CD4-positive, alpha-beta T cell (primary cell): ENCODE results near the gene ATP1A4. TPM values are rescaled to one million over a fixed set of nuclear protein-coding genes. Genes with fewer than 3 reads are reported as not detected.

Experiments
- ATAC-seq: fragments of 200-7000 bp; cut with Tn5 transposase; one replicate; pipeline ENCODE4 v1.10.0; 2022; ENCODE audit warnings: mild to moderate bottlenecking; ENCODE audit not compliant: poor library complexity
- CTCF ChIA-PET: fragments of 350-600 bp; sonication (Branson Sonifier 250); formaldehyde crosslinking; loops from one replicate; lab custom pipeline; 2021; ENCODE audit warnings: antibody characterized with exemption, inconsistent platforms; lab: Charles Lee
- POLR2A ChIA-PET: fragments of 350-600 bp; sonication (Branson Sonifier 250); formaldehyde crosslinking; loops from one replicate; lab custom pipeline; 2021; ENCODE audit warnings: antibody characterized with exemption, inconsistent platforms; lab: Charles Lee
- DNase-seq, 14 experiments: peaks; one replicate each; pipeline ENCODE4 v3.0.0-alpha.2; 2013 to 2020; ENCODE audit warnings: mixed read lengths in 2 of 14
- H3K27ac ChIP-seq, 2 donors: one replicate each; pipeline versions ENCODE4 v1.5.1 to v1.7.0; 2013; ENCODE audit warnings: low read length in 2 of 2, low read depth in 1 of 2, mild to moderate bottlenecking in 1 of 2
- H3K27me3 ChIP-seq, 2 experiments: 1 replicate in 1 of 2; 2 replicates in 1 of 2; pipeline versions ENCODE4 v1.6.1 to v1.7.0; 2013; ENCODE audit warnings: low read length in 2 of 2, control low read depth in 1 of 2, mild to moderate bottlenecking in 1 of 2, moderate library complexity in 1 of 2; ENCODE audit not compliant: insufficient read depth in 2 of 2, control insufficient read depth in 1 of 2
- H3K36me3 ChIP-seq: one replicate; pipeline ENCODE4 v1.6.1; 2013; ENCODE audit warnings: low read length, control low read depth; ENCODE audit not compliant: insufficient read depth
- H3K4me1 ChIP-seq: one replicate; pipeline ENCODE4 v1.6.1; 2013; ENCODE audit warnings: low read length, control low read depth; ENCODE audit not compliant: insufficient read depth
- H3K4me3 ChIP-seq: one replicate; pipeline ENCODE4 v1.5.1; 2013; ENCODE audit warnings: mild to moderate bottlenecking, low read length, moderate library complexity
- H3K9me3 ChIP-seq, 2 experiments: 1 replicate in 1 of 2; 2 replicates in 1 of 2; pipeline versions ENCODE4 v1.6.1 to v1.7.0; 2013; ENCODE audit warnings: low read length in 2 of 2, mild to moderate bottlenecking in 2 of 2, control low read depth in 1 of 2, moderate library complexity in 1 of 2; ENCODE audit not compliant: control insufficient read depth in 1 of 2, insufficient read depth in 1 of 2
- H3K27ac Mint-ChIP-seq: one replicate; pipeline ENCODE4 v1.8.0; 2020; ENCODE audit warnings: mixed read lengths
- H3K27me3 Mint-ChIP-seq: one replicate; pipeline ENCODE4 v1.8.0; 2021; ENCODE audit warnings: mixed read lengths
- H3K36me3 Mint-ChIP-seq: one replicate; pipeline ENCODE4 v1.8.0; 2021; ENCODE audit warnings: low read depth, mixed read lengths
- H3K4me1 Mint-ChIP-seq: one replicate; pipeline ENCODE4 v1.8.0; 2021; ENCODE audit warnings: low read depth, mixed read lengths
- H3K4me3 Mint-ChIP-seq: one replicate; pipeline ENCODE4 v1.8.0; 2020; ENCODE audit warnings: mild to moderate bottlenecking, mixed read lengths
- H3K9me3 Mint-ChIP-seq: one replicate; pipeline ENCODE4 v1.8.0; 2020; ENCODE audit warnings: mixed read lengths
- CTCF ChIP-seq: fragments of 200-600 bp; IDR thresholded peaks from one replicate; pipeline ENCODE4 v1.8.0; 2022; ENCODE audit warnings: antibody characterized with exemption, mild to moderate bottlenecking
- intact Hi-C, 2 experiments: fragments of 100-400 bp; cut with DNase I in 1 of 2; cut with micrococcal nuclease in 1 of 2; formaldehyde crosslinking; loops; one replicate each; pipeline versions ENCODE4 v1.15.1 to v1.9.0; 2023 to 2025; cut with DNase I, micrococcal nuclease
- total RNA-seq, 174 experiments: library from RNA in 2 of 174; stranded (reverse) in 2 of 174; gene quantifications; one replicate each; pipeline ENCODE4 v1.2.3 and lab custom pipeline; 2021 to 2026

The ATP1A4 gene
- total RNA-seq, 2 experiments from 2014 or later, result 0.22 TPM; not detected in 1

GRCh38 chr1:160210561-160210960 lies 59.2 kb downstream of the ATP1A4 start:
- CTCF ChIA-PET, result interaction anchor here (1.0 to 1.7 kb wide), 3 partner anchors 41 to 110 kb away, joined by 3 to 4 read pairs (median 3); no protein-coding TSS in a partner anchor

GRCh38 chr1:160211046-160211790 lies 59.8 kb downstream of the ATP1A4 start:
- peaks cover 50% of the 10 kb centered on the region for H3K36me3 Mint-ChIP-seq
- no peak for DNase-seq
- H3K36me3 ChIP-seq, result peaks cover 66% of the 10 kb centered on the region
- no peaks in the 10 kb centered on the region for H3K27me3 Mint-ChIP-seq
- ChIA-PET CTCF (interaction anchor here (1.7 kb wide), 1 partner anchor 80 kb away, joined by 4 read pairs; no protein-coding TSS in a partner anchor), POLR2A (interaction anchor here (1.2 kb wide), 1 partner anchor 54 kb away, joined by 3 read pairs; no protein-coding TSS in a partner anchor)
- peaks cover 27% of the 10 kb centered on the region for H3K4me1 Mint-ChIP-seq
- H3K27me3 ChIP-seq, result no peaks in the 10 kb centered on the region
- H3K27ac Mint-ChIP-seq, result no peak overlapping the region
- no peaks in the 10 kb centered on the region for H3K9me3 Mint-ChIP-seq
- no peak overlapping the region for H3K4me3 Mint-ChIP-seq
- no peaks in the 10 kb centered on the region for H3K9me3 ChIP-seq
- no peak overlapping the region for H3K27ac ChIP-seq
- H3K4me1 ChIP-seq, result peaks cover 26% of the 10 kb centered on the region
- no peak overlapping the region for H3K4me3 ChIP-seq
- no peak for ATAC-seq
- TF ChIP-seq CTCF, result no peak
- intact Hi-C loops, result no loop called here

More at GRCh38 chr1:160210561-160210960, 59.2 kb downstream of the ATP1A4 start:
- Histone ChIP-seq H3K4me1 (peaks cover 33% of the 10 kb centered on the region), H3K9me3 (no peaks in the 10 kb centered on the region), H3K4me3 (no peak overlapping the region), H3K27ac (no peak overlapping the region), H3K36me3 (peaks cover 60% of the 10 kb centered on the region), H3K27me3 (no peaks in the 10 kb centered on the region)
- POLR2A ChIA-PET, result interaction anchor here (1.2 kb wide), 2 partner anchors 9 to 55 kb away, joined by 3 read pairs; no protein-coding TSS in a partner anchor
- peaks cover 32% of the 10 kb centered on the region for H3K4me1 Mint-ChIP-seq
- intact Hi-C loops, result no loop called here
- H3K27ac Mint-ChIP-seq, result no peak overlapping the region
- no peak for TF ChIP-seq CTCF
- H3K4me3 Mint-ChIP-seq, result no peak overlapping the region
- DNase-seq (no peak), ATAC-seq (no peak)
- H3K36me3 Mint-ChIP-seq, result peaks cover 44% of the 10 kb centered on the region
- no peaks in the 10 kb centered on the region for H3K27me3 Mint-ChIP-seq
- H3K9me3 Mint-ChIP-seq, result no peaks in the 10 kb centered on the region

DNA sequence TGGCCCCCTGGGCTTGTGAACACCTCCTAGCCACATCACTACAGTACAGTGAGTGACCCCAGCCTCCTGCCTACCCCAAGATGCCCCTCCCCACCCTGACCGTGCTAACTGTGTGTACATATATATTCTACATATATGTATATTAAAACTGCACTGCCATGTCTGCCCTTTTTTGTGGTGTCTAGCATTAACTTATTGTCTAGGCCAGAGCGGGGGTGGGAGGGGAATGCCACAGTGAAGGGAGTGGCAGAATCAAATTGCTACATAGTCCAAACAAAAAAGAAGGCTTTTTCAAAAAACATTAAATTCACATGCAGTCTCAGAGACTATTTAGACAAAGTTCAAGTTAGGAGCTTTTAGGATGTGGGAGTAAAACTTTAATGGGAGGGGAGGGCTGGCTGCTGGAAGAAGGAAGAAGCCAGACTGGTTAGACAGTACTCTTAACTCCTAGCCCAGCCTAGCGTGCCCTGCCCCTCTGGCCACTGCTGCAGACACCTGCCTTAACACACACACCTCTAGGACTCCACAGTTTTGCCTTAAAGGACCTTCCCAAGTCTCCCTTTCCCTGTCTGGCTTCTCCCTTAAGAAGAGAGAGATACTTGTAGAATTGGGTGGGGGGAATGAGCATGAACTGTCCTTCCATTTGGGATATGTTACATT lies 63.2 kb downstream of the ATP1A4 start:
- ATAC-seq (no peak), DNase-seq (no peak)
- H3K27ac Mint-ChIP-seq, result peak overlapping the region; percentile 18
- H3K4me1 Mint-ChIP-seq, result peaks cover 8% of the 10 kb centered on the region
- no peaks in the 10 kb centered on the region for H3K27me3 Mint-ChIP-seq
- ChIA-PET POLR2A (no interaction called here), CTCF (no interaction called here)
- H3K4me3 Mint-ChIP-seq, result no peak overlapping the region
- H3K36me3 Mint-ChIP-seq, result peaks cover 83% of the 10 kb centered on the region
- Histone ChIP-seq H3K4me3 (no peak overlapping the region), H3K27ac (no peak overlapping the region), H3K27me3 (no peaks in the 10 kb centered on the region), H3K9me3 (no peaks in the 10 kb centered on the region), H3K4me1 (peaks cover 9% of the 10 kb centered on the region), H3K36me3 (peaks cover 94% of the 10 kb centered on the region)
- no peaks in the 10 kb centered on the region for H3K9me3 Mint-ChIP-seq
- no peak for TF ChIP-seq CTCF
- intact Hi-C loops, result no loop called here
